Thyroid gland (tissue), 4 donors: ENCODE results near the gene VPS37C.

Source experiments
- CTCF ChIP-seq, 6 experiments: fragments of 200-600 bp in 3 of 6; fragments of 450-650 bp in 3 of 6; sonication (generic) in 3 of 6; IDR thresholded peaks; one replicate each; pipeline ENCODE4 v1.5.1; 2016 to 2019; ENCODE audit warnings: antibody characterized with exemption in 6 of 6, mild to moderate bottlenecking in 2 of 6, inconsistent platforms in 1 of 6, moderate library complexity in 1 of 6
- POLR2A ChIP-seq, 2 donors: fragments of 450-650 bp; IDR thresholded peaks; one replicate each; pipeline ENCODE4 v1.6.1; 2017; ENCODE audit warnings: antibody characterized with exemption in 2 of 2, mild to moderate bottlenecking in 2 of 2, moderate library complexity in 1 of 2

DNA sequence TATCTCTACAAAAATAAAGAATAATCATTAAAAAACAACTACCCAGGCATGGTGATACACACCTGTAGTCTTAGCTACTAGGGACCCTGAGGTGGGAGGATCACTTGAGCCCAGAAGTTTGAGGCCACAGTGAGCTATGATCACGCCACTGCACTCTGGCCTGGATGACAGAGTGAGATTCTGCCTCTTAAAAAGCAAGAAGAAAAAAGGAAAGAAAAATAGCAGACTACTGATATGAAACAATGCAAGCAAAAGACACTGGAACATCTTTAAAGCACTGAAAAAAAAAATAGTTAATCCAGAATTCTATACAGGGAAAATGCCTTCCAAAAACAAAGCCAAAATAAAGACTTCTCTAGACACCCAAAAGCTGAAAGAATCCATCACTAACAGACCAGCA is 5.9 kb downstream of the VPS37C start:
- no peak for TF ChIP-seq POLR2A (IDR thresholded peaks at IDR 0.05)
- TF ChIP-seq CTCF (IDR thresholded peaks at IDR 0.05) = no peak
